Transverse colon (tissue), 4 donors: Measurements from ENCODE around the gene BRD3.

ENCODE experiments used
- CTCF ChIP-seq, 5 experiments: fragments of 200-600 bp in 3 of 5; fragments of 450-650 bp in 2 of 5; sonication (generic) in 3 of 5; IDR thresholded peaks; 1 replicate in 2 of 5; 2 replicates in 3 of 5; pipeline ENCODE4 v1.5.1; 2016 to 2017; ENCODE audit warnings: antibody characterized with exemption in 5 of 5, inconsistent platforms in 3 of 5, mild to moderate bottlenecking in 2 of 5, moderate library complexity in 1 of 5
- POLR2A ChIP-seq: fragments of 450-650 bp; IDR thresholded peaks from one replicate; pipeline ENCODE4 v1.6.1; 2016; ENCODE audit warnings: antibody characterized with exemption, mild to moderate bottlenecking, moderate library complexity
- POLR2AphosphoS5 ChIP-seq, 3 donors: sonication (generic); formaldehyde crosslinking; IDR thresholded peaks; one replicate each; pipeline ENCODE4 v1.6.1; 2016; ENCODE audit warnings: antibody characterized with exemption in 3 of 3

- peak; percentile 99 for TF ChIP-seq CTCF (IDR thresholded peaks at IDR 0.05)
- no peak for TF ChIP-seq POLR2A
- no peak for TF ChIP-seq POLR2AphosphoS5 (IDR thresholded peaks at IDR 0.05)
Observed at GRCh38 chr9:133994353-133995011, 73.3 kb downstream of the BRD3 start.
